ENCODE measurements around the gene ZNF212. TPM values are rescaled to one million over a fixed set of nuclear protein-coding genes. Genes with fewer than 3 reads are reported as not detected.
"Not testable (repeated sequence)": the region's sequence is repeated elsewhere in the genome, so short reads cannot be mapped to it uniquely, and the experiment has no call there.

Gene ZNF212
- total RNA-seq, 6 experiments from 2014 or later, result 6.2 to 8.2 (median 6.3) TPM

DNA sequence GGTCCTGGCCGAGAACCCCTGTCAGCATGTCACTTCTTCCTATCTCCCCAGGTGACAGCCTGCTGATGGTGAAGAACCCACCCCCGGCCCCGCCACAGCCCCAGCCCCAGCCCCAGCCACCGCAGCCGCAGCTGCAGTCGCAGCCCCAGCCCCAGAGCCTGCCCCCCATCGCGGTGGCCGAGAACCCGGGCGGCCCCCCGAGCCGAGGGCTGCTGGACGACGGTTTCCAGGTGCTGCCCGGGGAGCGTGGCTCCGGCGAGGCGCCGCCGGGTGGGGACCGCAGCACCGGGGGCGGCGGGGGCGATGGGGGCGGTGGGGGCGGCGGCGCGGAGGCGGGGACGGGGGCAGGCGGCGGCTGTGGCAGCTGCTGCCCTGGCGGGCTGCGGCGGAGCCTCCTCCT is 15.7 kb upstream of the ZNF212 start:
- no peak overlapping the region for H3K27ac Mint-ChIP-seq
- H3K4me3 Mint-ChIP-seq, result no peak overlapping the region
- TF ChIP-seq, protein P1, sequence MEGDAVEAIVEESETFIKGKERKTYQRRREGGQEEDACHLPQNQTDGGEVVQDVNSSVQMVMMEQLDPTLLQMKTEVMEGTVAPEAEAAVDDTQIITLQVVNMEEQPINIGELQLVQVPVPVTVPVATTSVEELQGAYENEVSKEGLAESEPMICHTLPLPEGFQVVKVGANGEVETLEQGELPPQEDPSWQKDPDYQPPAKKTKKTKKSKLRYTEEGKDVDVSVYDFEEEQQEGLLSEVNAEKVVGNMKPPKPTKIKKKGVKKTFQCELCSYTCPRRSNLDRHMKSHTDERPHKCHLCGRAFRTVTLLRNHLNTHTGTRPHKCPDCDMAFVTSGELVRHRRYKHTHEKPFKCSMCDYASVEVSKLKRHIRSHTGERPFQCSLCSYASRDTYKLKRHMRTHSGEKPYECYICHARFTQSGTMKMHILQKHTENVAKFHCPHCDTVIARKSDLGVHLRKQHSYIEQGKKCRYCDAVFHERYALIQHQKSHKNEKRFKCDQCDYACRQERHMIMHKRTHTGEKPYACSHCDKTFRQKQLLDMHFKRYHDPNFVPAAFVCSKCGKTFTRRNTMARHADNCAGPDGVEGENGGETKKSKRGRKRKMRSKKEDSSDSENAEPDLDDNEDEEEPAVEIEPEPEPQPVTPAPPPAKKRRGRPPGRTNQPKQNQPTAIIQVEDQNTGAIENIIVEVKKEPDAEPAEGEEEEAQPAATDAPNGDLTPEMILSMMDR (IDR thresholded peaks at IDR 0.05), result no peak
- DNase-seq, result no peak
- peaks cover 35% of the 10 kb centered on the region for H3K36me3 Mint-ChIP-seq (ENCODE audit: low read depth)
- peaks cover 3% of the 10 kb centered on the region for H3K27me3 Mint-ChIP-seq (ENCODE audit: insufficient read depth)
- H3K4me1 Mint-ChIP-seq (ENCODE audit: low read depth), result peaks cover 28% of the 10 kb centered on the region
- no peaks in the 10 kb centered on the region for H3K9me3 Mint-ChIP-seq

DNA sequence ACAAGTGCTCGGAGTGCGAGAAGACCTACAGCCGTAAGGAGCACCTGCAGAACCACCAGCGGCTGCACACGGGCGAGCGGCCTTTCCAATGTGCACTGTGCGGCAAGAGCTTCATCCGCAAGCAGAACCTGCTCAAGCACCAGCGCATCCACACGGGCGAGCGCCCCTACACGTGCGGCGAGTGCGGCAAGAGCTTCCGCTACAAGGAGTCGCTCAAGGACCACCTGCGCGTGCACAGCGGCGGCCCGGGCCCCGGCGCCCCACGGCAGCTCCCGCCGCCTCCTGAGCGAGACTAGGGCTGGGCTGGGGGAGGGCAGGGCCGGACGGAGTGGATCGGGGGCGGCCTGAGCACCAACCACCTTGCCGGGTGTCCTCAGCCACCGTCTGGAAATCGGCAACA is 15.1 kb upstream of the ZNF212 start:
- Mint-ChIP-seq H3K4me3 (no peak overlapping the region), H3K36me3 (ENCODE audit: low read depth) (peaks cover 29% of the 10 kb centered on the region), H3K27ac (no peak overlapping the region), H3K9me3 (no peaks in the 10 kb centered on the region), H3K27me3 (ENCODE audit: insufficient read depth) (peaks cover 3% of the 10 kb centered on the region), H3K4me1 (ENCODE audit: low read depth) (peaks cover 22% of the 10 kb centered on the region)
- DNase-seq, result no peak
- TF ChIP-seq, protein P1 (IDR thresholded peaks at IDR 0.05), result no peak

DNA sequence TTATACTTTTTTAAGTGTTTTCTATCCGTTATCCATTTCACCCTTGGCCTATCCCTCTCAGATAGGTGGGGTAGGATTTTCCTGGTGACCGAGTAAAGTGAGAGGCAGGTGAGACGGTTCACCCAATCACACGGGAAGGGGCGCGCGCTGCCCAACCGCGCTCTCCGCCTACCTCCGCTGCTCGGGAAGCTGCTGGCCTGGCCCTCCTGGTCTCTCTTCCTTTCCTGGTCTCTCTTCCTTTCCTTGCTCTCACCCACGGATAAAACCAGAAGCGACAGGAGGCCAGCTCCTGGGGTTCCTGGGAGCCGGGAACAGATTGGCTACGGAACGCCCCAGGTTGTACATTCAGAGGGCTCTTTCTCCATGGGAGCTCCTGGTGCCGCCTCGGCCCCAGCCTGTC is 14.3 kb upstream of the ZNF212 start:
- no peak for DNase-seq
- Mint-ChIP-seq H3K27ac (no peak overlapping the region), H3K4me3 (no peak overlapping the region), H3K9me3 (no peaks in the 10 kb centered on the region), H3K4me1 (ENCODE audit: low read depth) (peaks cover 15% of the 10 kb centered on the region), H3K27me3 (ENCODE audit: insufficient read depth) (peaks cover 5% of the 10 kb centered on the region; the same call in 1 of the 2 replicates), H3K36me3 (ENCODE audit: low read depth) (peaks cover 24% of the 10 kb centered on the region)
- TF ChIP-seq, protein P1 (IDR thresholded peaks at IDR 0.05), result no peak

DNA sequence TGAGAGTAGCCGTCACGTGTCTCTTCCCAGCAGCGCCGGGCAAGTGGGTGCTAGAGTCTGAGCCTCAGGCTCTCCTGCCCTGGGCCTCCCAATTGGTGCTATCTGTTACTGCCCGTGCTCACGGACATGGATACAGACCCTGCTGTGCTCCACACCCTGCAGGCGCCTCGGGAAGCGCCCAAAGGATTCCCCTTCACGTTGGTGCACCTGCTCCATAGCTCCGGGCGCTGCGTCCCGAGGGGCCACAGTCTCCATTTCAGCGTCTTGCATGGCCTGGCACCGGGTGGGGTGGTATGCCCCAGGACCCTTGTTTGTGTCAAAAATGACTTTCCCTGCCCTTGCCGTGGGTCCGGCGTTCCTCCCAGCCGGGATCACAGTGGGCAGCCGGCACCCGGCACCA is 13.8 kb upstream of the ZNF212 start:
- Mint-ChIP-seq H3K27ac (no peak overlapping the region), H3K4me3 (no peak overlapping the region), H3K27me3 (ENCODE audit: insufficient read depth) (peaks cover 5% of the 10 kb centered on the region; the same call in 1 of the 2 replicates), H3K4me1 (ENCODE audit: low read depth) (peaks cover 9% of the 10 kb centered on the region), H3K9me3 (no peaks in the 10 kb centered on the region), H3K36me3 (ENCODE audit: low read depth) (peaks cover 24% of the 10 kb centered on the region)
- no peak for DNase-seq
- TF ChIP-seq, protein P1 (IDR thresholded peaks at IDR 0.05), result no peak

DNA sequence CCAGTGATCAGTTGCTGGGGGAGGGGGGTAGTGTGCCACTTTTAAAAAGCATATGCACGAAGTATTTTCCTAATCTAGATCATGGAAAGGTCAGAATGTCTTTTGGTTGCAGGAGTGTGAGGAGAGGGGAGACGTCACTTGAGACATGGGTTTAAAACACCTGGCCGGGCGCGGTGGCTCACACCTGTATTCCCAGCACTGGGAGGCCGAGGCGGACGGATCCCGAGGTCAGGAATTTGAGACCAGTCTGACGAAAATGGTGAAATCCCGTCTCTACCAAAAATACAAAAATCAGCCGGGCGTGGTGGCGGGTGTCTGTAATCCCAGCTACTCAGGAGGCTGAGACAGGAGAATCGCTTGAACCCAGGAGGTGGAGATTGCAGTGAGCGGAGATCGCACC is 13.1 kb upstream of the ZNF212 start:
- not testable (repeated sequence) for H3K4me3 Mint-ChIP-seq; H3K27me3 Mint-ChIP-seq (ENCODE audit: insufficient read depth); H3K9me3 Mint-ChIP-seq; DNase-seq; H3K4me1 Mint-ChIP-seq (ENCODE audit: low read depth); H3K27ac Mint-ChIP-seq
- H3K36me3 Mint-ChIP-seq (ENCODE audit: low read depth), result peaks cover 19% of the 10 kb centered on the region

DNA sequence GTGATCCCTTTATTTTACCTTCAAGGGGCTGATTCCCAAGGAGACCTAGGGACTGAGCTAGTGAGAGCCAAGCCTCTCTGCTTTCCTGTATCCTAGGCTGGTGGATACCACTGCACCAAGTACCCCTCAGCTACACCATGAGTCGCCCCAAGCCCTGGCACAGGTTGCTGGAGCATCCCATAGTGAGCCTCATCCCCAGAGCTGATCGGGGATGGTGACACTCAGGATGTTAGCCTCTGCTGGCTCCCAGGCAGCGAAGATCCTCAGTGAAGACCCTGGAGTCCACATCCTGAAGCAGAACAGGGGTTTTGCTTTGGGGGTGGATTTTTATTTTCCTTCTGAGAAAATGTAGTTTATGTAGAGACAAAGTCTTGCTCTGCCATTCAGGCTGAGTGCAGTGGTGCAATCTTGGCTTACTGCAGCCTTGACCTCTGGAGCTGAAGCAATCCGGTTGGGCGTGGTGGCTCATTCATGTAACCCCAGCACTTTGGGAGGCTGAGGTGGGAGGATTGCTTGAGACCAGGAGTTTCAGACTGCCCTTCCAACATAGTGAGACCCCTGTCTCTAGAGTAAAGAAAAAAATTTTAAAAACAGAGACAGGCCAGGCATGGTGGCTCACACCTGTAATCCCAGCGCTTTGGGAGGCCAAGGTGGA is 12.5 kb upstream of the ZNF212 start:
- H3K4me3 Mint-ChIP-seq, result no peak overlapping the region
- no peak for DNase-seq
- no peak overlapping the region for H3K27ac Mint-ChIP-seq
- H3K4me1 Mint-ChIP-seq (ENCODE audit: low read depth), result no peaks in the 10 kb centered on the region
- H3K9me3 Mint-ChIP-seq, result no peaks in the 10 kb centered on the region
- TF ChIP-seq, protein P1 (IDR thresholded peaks at IDR 0.05), result no peak
- peaks cover 14% of the 10 kb centered on the region for H3K36me3 Mint-ChIP-seq (ENCODE audit: low read depth)
- H3K27me3 Mint-ChIP-seq (ENCODE audit: insufficient read depth), result peaks cover 2% of the 10 kb centered on the region; the same call in 1 of the 2 replicates
